OCI-LY7 (cell line): ENCODE results near the gene C3. TPM values are rescaled to one million over a fixed set of nuclear protein-coding genes. Genes with fewer than 3 reads are reported as not detected.

Experiments used
- BruUV-seq: library from RNA; stranded (reverse); fragments of 400-500 nt; replicated peaks from 2 replicates; lab custom pipeline; 2021; lab: Mats Ljungman, UMichigan
- CTCF ChIA-PET: fragments of 300-600 bp; sonication (Branson Sonifier 250); formaldehyde crosslinking; loops from one replicate; lab custom pipeline; 2022; ENCODE audit warnings: antibody characterized with exemption; ENCODE audit not compliant: unreplicated experiment; lab: Charles Lee
- POLR2A ChIA-PET: fragments of 300-600 bp; sonication (Branson Sonifier 250); formaldehyde crosslinking; loops from one replicate; lab custom pipeline; 2022; ENCODE audit warnings: antibody characterized with exemption; lab: Charles Lee
- DNase-seq: peaks from one replicate; pipeline ENCODE4 v3.0.0-alpha.2; 2015; ENCODE audit warnings: low spot score
- H2AFZ ChIP-seq: fragments of 200-600 bp; sonication (generic), shearing (Covaris generic); 2 replicates; pipeline ENCODE4 v1.6.1; 2014; ENCODE audit warnings: mild to moderate bottlenecking, antibody characterized with exemption, low read length, moderate library complexity
- H3K27ac ChIP-seq: fragments of 200-600 bp; sonication (generic); 2 replicates; pipeline ENCODE4 v1.5.1; 2014; ENCODE audit warnings: mixed run types, low read depth, mild to moderate bottlenecking, moderate library complexity, low read length, inconsistent platforms; ENCODE audit not compliant: poor library complexity, severe bottlenecking
- H3K36me3 ChIP-seq: fragments of 200-600 bp; sonication (generic); 2 replicates; pipeline ENCODE4 v1.6.1; 2014; ENCODE audit warnings: mild to moderate bottlenecking, antibody characterized with exemption, low read length, moderate library complexity, mixed read lengths; ENCODE audit not compliant: insufficient read depth
- H3K4me1 ChIP-seq: fragments of 200-600 bp; sonication (generic); 2 replicates; pipeline ENCODE4 v1.5.1; 2014; ENCODE audit warnings: mild to moderate bottlenecking, low read length; ENCODE audit not compliant: insufficient read depth, poor library complexity, severe bottlenecking
- H3K4me2 ChIP-seq: fragments of 200-600 bp; sonication (generic); 2 replicates; pipeline ENCODE4 v1.6.1; 2014; ENCODE audit warnings: mild to moderate bottlenecking, low read length
- H3K4me3 ChIP-seq: fragments of 200-600 bp; sonication (generic); 2 replicates; pipeline ENCODE4 v1.5.1; 2014; ENCODE audit warnings: mild to moderate bottlenecking, low read depth, low read length; ENCODE audit not compliant: poor library complexity, severe bottlenecking
- H3K79me2 ChIP-seq: fragments of 200-600 bp; sonication (generic); 2 replicates; pipeline ENCODE4 v1.6.1; 2016; ENCODE audit warnings: low read depth, mild to moderate bottlenecking, low read length, moderate library complexity, mixed read lengths; ENCODE audit not compliant: insufficient read depth
- H3K9me2 ChIP-seq: fragments of 200-600 bp; sonication (generic); 2 replicates; pipeline ENCODE4 v1.6.1; 2016; ENCODE audit warnings: mild to moderate bottlenecking, low read length, mixed read lengths; ENCODE audit not compliant: insufficient read depth
- H3K9me3 ChIP-seq: fragments of 200-600 bp; sonication (generic); 2 replicates; pipeline ENCODE4 v1.6.1; 2014; ENCODE audit warnings: mild to moderate bottlenecking, mixed run types, low read length, mixed read lengths
- H4K20me1 ChIP-seq: fragments of 200-600 bp; sonication (generic); 2 replicates; pipeline ENCODE4 v1.6.1; 2014; ENCODE audit warnings: mild to moderate bottlenecking, antibody characterized with exemption, low read length, moderate library complexity, mixed read lengths; ENCODE audit not compliant: insufficient read depth
- EZH2phosphoT487 ChIP-seq: fragments of 200-600 bp; sonication (generic); IDR thresholded peaks from 2 replicates; pipeline ENCODE4 v1.6.1; 2018; ENCODE audit warnings: low read depth, borderline replicate concordance, mild to moderate bottlenecking, mixed run types, antibody characterized with exemption, low read length, moderate library complexity, mixed read lengths
- intact Hi-C: fragments of 100-400 bp; cut with micrococcal nuclease; formaldehyde crosslinking; loops from one replicate; pipeline ENCODE4 v1.10.0; 2022; ENCODE audit not compliant: unreplicated experiment
- total RNA-seq, 2 experiments: library from RNA; depleted of rRNA in 1 of 2; stranded (reverse); fragments of >200 nt in 1 of 2; shearing (Covaris generic) in 1 of 2; gene quantifications; 2 replicates each; pipeline ENCODE4 v1.2.3, GENCODE V29; 2014 to 2022
- TF ChIP-seq, protein P1 (sequence below): fragments of 200-600 bp; sonication (generic); conservative IDR thresholded peaks from 2 replicates; pipeline ENCODE4 v1.5.1; 2014; ENCODE audit warnings: mild to moderate bottlenecking, antibody characterized with exemption, low read length, moderate library complexity, mixed read lengths

Gene C3
- total RNA-seq, 2 experiments from 2014 or later = 0.13 TPM; not detected in 1

DNA sequence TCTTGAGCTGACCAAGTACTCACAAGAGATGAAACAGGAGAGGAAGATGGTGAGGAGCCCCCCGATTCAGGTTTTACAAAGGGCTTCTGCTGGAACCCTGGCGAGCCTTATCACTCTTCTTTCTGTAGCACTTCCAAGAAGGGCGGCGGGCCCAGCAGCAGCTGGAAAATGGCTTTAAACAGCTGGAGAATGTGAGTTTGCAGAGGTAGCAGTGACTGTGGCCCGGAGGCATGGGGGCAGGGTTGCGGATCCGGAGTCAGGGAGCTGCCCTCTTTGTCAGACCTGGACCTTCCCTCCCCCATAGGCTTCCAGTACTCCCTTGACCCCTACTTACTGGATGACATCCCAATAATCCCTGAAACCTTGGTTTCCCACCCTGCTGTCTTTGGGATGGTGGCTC is 22.6 kb upstream of the C3 start:
- Histone ChIP-seq H3K9me3 (no peaks in the 10 kb centered on the region), H3K79me2 (no peaks in the 10 kb centered on the region), H3K4me3 (no peak overlapping the region), H2AFZ (no peak overlapping the region), H3K4me1 (peaks cover 37% of the 10 kb centered on the region), H4K20me1 (no peaks in the 10 kb centered on the region), H3K4me2 (no peak overlapping the region), H3K9me2 (no peaks in the 10 kb centered on the region), H3K36me3 (peaks cover 18% of the 10 kb centered on the region), H3K27ac (no peak overlapping the region)
- intact Hi-C loops = no loop called here
- BruUV-seq = no TSS peak
- POLR2A ChIA-PET = no interaction called here
- no peak for TF ChIP-seq EZH2phosphoT487
- TF ChIP-seq, protein P1, sequence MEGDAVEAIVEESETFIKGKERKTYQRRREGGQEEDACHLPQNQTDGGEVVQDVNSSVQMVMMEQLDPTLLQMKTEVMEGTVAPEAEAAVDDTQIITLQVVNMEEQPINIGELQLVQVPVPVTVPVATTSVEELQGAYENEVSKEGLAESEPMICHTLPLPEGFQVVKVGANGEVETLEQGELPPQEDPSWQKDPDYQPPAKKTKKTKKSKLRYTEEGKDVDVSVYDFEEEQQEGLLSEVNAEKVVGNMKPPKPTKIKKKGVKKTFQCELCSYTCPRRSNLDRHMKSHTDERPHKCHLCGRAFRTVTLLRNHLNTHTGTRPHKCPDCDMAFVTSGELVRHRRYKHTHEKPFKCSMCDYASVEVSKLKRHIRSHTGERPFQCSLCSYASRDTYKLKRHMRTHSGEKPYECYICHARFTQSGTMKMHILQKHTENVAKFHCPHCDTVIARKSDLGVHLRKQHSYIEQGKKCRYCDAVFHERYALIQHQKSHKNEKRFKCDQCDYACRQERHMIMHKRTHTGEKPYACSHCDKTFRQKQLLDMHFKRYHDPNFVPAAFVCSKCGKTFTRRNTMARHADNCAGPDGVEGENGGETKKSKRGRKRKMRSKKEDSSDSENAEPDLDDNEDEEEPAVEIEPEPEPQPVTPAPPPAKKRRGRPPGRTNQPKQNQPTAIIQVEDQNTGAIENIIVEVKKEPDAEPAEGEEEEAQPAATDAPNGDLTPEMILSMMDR = no peak
- CTCF ChIA-PET = interaction anchor here (0.6 kb wide), 1 partner anchor 70 kb away, joined by 3 read pairs; no protein-coding TSS in a partner anchor
- DNase-seq = no peak

DNA sequence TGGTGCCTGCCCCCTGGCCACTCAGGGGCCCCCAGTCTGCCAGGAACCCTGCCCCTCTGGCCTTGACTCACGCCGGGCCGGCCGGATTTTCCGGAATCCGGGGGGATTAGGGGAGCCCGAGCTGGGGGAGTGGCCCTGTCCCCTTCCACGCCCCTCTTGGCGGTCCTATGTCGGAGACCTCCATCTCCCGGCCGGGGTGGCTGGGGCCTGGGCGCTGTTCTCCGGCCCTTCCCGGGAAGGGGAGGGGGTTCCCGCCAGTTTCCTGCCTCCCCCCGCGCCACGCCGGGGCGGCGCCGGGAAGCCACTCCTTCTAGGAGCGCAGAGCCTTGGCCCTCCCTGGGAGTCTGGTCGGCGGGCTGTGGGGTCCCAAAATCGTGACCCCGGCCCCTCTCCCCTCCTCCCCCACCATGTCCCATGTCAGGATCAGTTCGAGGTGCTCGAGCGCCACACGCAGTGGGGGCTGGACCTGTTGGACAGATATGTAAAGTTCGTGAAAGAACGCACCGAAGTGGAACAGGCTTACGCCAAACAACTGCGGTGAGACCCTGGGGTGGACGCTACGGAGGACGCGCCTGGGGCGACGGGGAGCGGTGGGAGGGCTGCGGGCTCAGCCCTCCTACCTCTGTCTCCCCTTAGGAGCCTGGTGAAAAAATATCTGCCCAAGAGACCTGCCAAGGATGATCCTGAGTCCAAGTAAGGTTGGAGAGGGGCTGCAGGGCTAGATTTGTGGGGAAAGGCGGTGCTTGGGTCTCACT is 20.3 kb upstream of the C3 start:
- H3K4me3 ChIP-seq = peak overlapping the region; percentile 75
- no peaks in the 10 kb centered on the region for H3K9me3 ChIP-seq
- H3K9me2 ChIP-seq = no peaks in the 10 kb centered on the region
- H3K79me2 ChIP-seq = peaks cover 7% of the 10 kb centered on the region; the same call in 1 of the 2 replicates
- no peaks in the 10 kb centered on the region for H4K20me1 ChIP-seq
- peaks cover 44% of the 10 kb centered on the region for H3K4me1 ChIP-seq
- intact Hi-C loops = no loop called here
- TF ChIP-seq, protein P1 = no peak
- no peak for TF ChIP-seq EZH2phosphoT487
- POLR2A ChIA-PET = no interaction called here
- CTCF ChIA-PET = no interaction called here
- peak overlapping the region; percentile 69; the same call in 1 of the 2 replicates for H2AFZ ChIP-seq
- DNase-seq = peak; percentile 64
- no TSS peak for BruUV-seq
- peak overlapping the region; percentile 64 for H3K27ac ChIP-seq
- peak overlapping the region; percentile 93 for H3K4me2 ChIP-seq
- H3K36me3 ChIP-seq = no peaks in the 10 kb centered on the region
